ENCODE measurements around the gene TMCO2.
"Not testable (repeated sequence)": the region's sequence is repeated elsewhere in the genome, so short reads cannot be mapped to it uniquely, and the experiment has no call there.

Gene TMCO2

GRCh38 chr1:40247655-40248054, at the start of gene TMCO2:
TMCO2 (plus strand) TSS chr1:40247937; CDS start chr1:40247994, 57 bp downstream.
- no peak for DNase-seq (ENCODE audit: low read depth in 2 of 2)

- DNase-seq (ENCODE audit: low read depth in 2 of 2), result no peak
Measured at GRCh38 chr1:40199126-40199525, 48.6 kb upstream of the TMCO2 start.

- DNase-seq (ENCODE audit: low read depth in 2 of 2), result no peak
Measured at GRCh38 chr1:40204856-40205255, 42.9 kb upstream of the TMCO2 start.

- no peak for DNase-seq (ENCODE audit: low read depth in 2 of 2)
Measured at GRCh38 chr1:40210511-40211204, 37.1 kb upstream of the TMCO2 start.

- no peak for DNase-seq (ENCODE audit: low read depth in 2 of 2)
Measured at GRCh38 chr1:40218333-40218732, 29.4 kb upstream of the TMCO2 start.

GRCh38 chr1:40221471-40221905, 26.2 kb upstream of the TMCO2 start:
- not testable (repeated sequence) for DNase-seq (ENCODE audit: low read depth in 2 of 2)

GRCh38 chr1:40221977-40222772, 25.6 kb upstream of the TMCO2 start:
- DNase-seq (ENCODE audit: low read depth in 2 of 2), result no peak

- DNase-seq (ENCODE audit: low read depth in 2 of 2), result no peak
Measured at GRCh38 chr1:40224040-40224439, 23.7 kb upstream of the TMCO2 start.

- DNase-seq (ENCODE audit: low read depth in 2 of 2), result no peak
Measured at GRCh38 chr1:40226192-40226591, 21.5 kb upstream of the TMCO2 start.

GRCh38 chr1:40232444-40232843, 15.3 kb upstream of the TMCO2 start:
- DNase-seq (ENCODE audit: low read depth in 2 of 2), result peak in 1 of 2 donors; percentile 23

GRCh38 chr1:40239626-40240025, 8.1 kb upstream of the TMCO2 start:
- DNase-seq (ENCODE audit: low read depth in 2 of 2), result no peak

GRCh38 chr1:40240390-40240789, 7.3 kb upstream of the TMCO2 start:
- DNase-seq (ENCODE audit: low read depth in 2 of 2), result no peak

- no peak for DNase-seq (ENCODE audit: low read depth in 2 of 2)
Measured at GRCh38 chr1:40241362-40241761, 6.4 kb upstream of the TMCO2 start.

GRCh38 chr1:40243351-40243750, 4.4 kb upstream of the TMCO2 start:
- DNase-seq (ENCODE audit: low read depth in 2 of 2), result no peak

GRCh38 chr1:40244138-40244744, 3.5 kb upstream of the TMCO2 start:
- no peak for DNase-seq (ENCODE audit: low read depth in 2 of 2)

- no peak for DNase-seq (ENCODE audit: low read depth in 2 of 2)
Measured at GRCh38 chr1:40245686-40246085, 2.1 kb upstream of the TMCO2 start.

GRCh38 chr1:40248412-40248811, 675 bp downstream of the TMCO2 start:
- DNase-seq (ENCODE audit: low read depth in 2 of 2), result no peak

- DNase-seq (ENCODE audit: low read depth in 2 of 2), result no peak
Measured at GRCh38 chr1:40251456-40251855, 3.7 kb downstream of the TMCO2 start.

GRCh38 chr1:40252601-40253000, 4.9 kb downstream of the TMCO2 start:
- no peak for DNase-seq (ENCODE audit: low read depth in 2 of 2)

- DNase-seq (ENCODE audit: low read depth in 2 of 2), result no peak
Measured at GRCh38 chr1:40255231-40255630, 7.5 kb downstream of the TMCO2 start.

GRCh38 chr1:40256401-40257084, 8.8 kb downstream of the TMCO2 start:
- DNase-seq (ENCODE audit: low read depth in 2 of 2), result no peak

- DNase-seq (ENCODE audit: low read depth in 2 of 2), result no peak
Measured at GRCh38 chr1:40257313-40257687, 9.6 kb downstream of the TMCO2 start.
